Inflammatory macrophage treated with lipopolysaccharide for 1 hour (primary cell): Measurements from ENCODE around the gene YBX2.

Experiments used
- DNase-seq, 2 donors: peaks; one replicate each; pipeline ENCODE4 v3.0.0-alpha.2; 2020 to 2022

The YBX2 gene

GRCh38 chr17:7241783-7242716 is 52.4 kb downstream of the YBX2 start, which contains the start of gene GABARAP:
TSS of gene GABARAP (minus strand) at chr17:7242449. CDS start at chr17:7242330, 119 bp downstream.
- peak; percentile 86 to 99 for DNase-seq

DNA sequence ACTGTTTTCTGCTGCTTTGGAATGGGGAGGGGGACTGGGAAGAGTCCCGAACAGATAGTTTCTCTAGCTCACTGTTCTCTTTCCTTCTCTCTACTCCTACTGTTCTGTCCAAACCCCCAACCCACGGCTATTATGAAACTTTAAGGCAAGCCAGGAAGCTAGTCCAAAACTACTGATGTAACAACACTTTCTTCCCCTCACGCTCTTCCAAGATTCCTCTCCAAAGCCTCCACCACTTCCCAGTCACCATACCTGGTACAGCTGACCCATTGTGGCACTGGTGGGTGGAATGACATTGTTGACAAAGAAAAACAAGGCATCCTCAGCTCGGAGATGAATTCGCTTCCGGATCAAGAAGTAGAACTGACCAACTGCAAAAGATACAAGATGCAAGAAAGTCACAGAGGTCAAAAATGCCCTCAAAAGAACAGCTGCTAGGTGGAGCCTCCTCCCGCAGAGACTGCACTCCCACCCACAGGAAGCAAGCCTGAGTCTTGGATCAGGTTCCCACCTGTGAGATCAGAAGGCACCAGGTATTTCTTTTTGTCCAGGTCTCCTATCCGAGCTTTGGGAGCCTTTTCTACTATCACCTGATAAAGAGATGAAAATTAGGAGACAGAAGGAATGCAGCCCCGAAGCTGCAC is 53.2 kb downstream of the YBX2 start:
- DNase-seq: peak in 1 of 2 donors; percentile 51

DNA sequence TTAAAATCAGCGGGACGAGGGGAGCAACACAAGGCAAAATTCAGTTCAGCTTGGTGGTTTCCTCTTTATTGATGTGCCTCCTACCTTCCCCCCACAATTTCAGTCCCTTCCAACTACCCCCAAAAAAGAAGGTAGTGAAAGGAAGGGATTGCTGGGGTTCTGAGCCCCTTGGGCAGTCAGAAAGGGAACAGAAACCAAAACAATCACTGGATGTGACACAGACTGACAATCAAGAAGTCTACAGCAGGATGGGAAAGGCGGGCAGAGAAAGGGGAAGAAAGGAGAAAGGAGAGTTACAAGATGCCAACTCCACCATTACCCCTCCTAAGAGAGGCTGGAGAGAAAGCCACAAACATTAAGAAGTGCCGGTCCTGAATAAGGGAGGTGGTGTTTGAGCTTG is 54.1 kb downstream of the YBX2 start:
- DNase-seq: peak; percentile 66 to 68

DNA sequence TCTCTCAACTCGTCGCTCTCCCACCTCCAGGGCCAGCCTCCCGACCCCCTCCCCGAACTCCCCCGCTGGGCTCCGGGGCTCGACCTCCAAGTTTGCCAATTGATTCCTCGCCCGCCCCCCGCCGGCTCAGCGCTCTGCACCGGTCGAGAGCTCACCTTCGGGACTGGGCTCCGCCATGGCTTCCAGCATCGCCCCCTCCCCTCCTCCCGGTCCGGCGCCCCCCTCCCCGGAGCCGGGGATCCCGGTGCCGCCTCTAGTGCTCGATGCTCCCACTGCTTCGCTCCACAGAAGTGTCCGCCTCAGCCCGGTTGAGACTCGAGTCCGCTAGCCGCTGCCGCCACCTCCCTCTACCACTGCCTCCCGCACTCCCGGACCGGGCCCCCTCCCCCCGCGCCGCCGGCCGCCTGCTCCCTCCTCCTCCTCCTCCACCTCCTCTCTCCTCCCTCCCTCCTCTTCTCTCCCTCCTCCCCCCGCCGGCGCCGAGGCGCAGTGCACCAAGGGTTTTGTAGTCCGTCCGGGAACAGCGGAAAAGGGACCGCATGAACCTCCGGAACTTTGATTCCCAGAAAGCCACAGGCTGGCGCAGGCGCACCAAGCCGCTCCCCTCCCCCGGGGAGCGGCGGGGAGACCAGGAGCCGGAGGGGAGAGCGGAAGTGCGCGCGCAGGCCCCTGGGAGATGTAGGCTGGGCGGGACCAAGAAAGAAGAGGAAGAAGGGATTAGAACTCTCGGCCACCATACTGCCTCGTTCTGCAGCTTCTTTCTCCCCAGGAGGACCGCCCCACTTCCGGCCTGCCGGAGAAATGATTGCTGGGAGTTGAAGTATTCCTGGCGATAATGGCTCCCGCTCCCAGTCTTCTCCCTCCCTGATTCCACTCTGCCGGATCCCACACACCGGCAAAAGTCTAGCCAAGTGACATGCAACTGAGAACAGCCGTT is 55.1 kb downstream of the YBX2 start, which contains the start of gene PHF23:
PHF23 (minus strand) TSS at position 367 of the 937 bp plus-strand sequence; CDS start at position 189, 178 bp downstream.
- peak; percentile 99 for DNase-seq

DNA sequence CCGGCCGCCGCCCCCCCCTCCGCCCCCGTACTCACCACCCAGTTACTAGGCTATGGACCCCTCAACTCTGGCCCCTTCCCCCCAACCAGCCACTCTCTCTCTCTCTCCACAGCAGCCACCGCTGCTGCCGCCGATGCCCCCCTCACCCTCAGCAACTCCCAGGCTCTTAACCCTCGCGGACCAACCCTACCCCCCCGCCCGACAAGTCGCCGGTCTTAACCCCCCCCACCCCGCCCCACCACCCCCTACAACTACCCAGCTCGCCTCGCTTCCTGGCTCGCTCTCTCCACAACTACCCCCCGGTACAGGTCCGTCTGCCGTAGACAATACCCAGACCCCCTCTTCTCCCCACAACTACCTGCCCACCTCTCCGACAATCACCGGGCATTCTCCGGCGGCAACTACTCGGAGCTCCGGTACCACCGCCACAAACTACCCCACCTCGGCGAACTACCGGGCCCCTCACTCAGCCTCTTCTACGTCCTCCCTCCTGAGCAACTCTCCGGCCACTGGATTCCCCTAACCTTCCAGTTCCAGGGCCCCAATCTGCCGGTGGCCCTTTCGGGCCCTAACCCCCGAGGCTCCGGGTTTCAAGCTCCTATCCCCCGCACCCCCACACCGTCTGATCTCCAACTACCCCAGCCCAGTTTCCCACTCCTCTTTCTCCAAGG is 55.9 kb downstream of the YBX2 start:
- DNase-seq: no peak
